Kidney epithelial cell (primary cell): ENCODE results near the gene AGMO. TPM values are rescaled to one million over a fixed set of nuclear protein-coding genes. Genes with fewer than 3 reads are reported as not detected.

Source experiments
- DNase-seq: peaks from one replicate; pipeline ENCODE4 v3.0.0-alpha.2; 2010; ENCODE audit warnings: low read depth
- H3K27me3 ChIP-seq: 2 replicates; pipeline ENCODE4 v1.6.0; 2011; ENCODE audit warnings: low read length; ENCODE audit not compliant: control insufficient read depth, insufficient read depth
- H3K36me3 ChIP-seq: 2 replicates; pipeline ENCODE4 v1.5.1; 2011; ENCODE audit warnings: low read length; ENCODE audit not compliant: control insufficient read depth, insufficient read depth
- H3K4me3 ChIP-seq: 2 replicates; pipeline ENCODE4 v1.5.1; 2011; ENCODE audit warnings: low read depth, mild to moderate bottlenecking, control low read depth, low read length
- total RNA-seq: library from RNA; depleted of rRNA; stranded (reverse); fragments of >200 nt; gene quantifications from 2 replicates; pipeline ENCODE4 v1.2.3, GENCODE V29; 2015
- TF ChIP-seq, protein P1 (sequence below): IDR thresholded peaks from 2 replicates; pipeline ENCODE4 v1.5.1; 2011; ENCODE audit warnings: mild to moderate bottlenecking, moderate library complexity, low read length, control low read depth, inconsistent platforms; ENCODE audit not compliant: insufficient read depth, poor library complexity, severe bottlenecking

Gene AGMO
- total RNA-seq, 1 donor from 2014 or later: 0.04 TPM

GRCh38 chr7:15489383-15489782 lies 72.4 kb downstream of the AGMO start:
- TF ChIP-seq, protein P1, sequence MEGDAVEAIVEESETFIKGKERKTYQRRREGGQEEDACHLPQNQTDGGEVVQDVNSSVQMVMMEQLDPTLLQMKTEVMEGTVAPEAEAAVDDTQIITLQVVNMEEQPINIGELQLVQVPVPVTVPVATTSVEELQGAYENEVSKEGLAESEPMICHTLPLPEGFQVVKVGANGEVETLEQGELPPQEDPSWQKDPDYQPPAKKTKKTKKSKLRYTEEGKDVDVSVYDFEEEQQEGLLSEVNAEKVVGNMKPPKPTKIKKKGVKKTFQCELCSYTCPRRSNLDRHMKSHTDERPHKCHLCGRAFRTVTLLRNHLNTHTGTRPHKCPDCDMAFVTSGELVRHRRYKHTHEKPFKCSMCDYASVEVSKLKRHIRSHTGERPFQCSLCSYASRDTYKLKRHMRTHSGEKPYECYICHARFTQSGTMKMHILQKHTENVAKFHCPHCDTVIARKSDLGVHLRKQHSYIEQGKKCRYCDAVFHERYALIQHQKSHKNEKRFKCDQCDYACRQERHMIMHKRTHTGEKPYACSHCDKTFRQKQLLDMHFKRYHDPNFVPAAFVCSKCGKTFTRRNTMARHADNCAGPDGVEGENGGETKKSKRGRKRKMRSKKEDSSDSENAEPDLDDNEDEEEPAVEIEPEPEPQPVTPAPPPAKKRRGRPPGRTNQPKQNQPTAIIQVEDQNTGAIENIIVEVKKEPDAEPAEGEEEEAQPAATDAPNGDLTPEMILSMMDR: no peak
- Histone ChIP-seq H3K27me3 (no peaks in the 10 kb centered on the region), H3K36me3 (no peaks in the 10 kb centered on the region), H3K4me3 (no peak overlapping the region)
- DNase-seq: no peak

- no peak overlapping the region for H3K4me3 ChIP-seq
- TF ChIP-seq, protein P1: no peak
- H3K36me3 ChIP-seq: no peaks in the 10 kb centered on the region
- no peak for DNase-seq
- no peaks in the 10 kb centered on the region for H3K27me3 ChIP-seq
Measured at GRCh38 chr7:15488401-15488800, 73.4 kb downstream of the AGMO start.

- no peak overlapping the region for H3K4me3 ChIP-seq
- TF ChIP-seq, protein P1: no peak
Measured at GRCh38 chr7:15487896-15488295, 73.9 kb downstream of the AGMO start.

GRCh38 chr7:15485998-15486397 lies 75.8 kb downstream of the AGMO start:
- no peak for DNase-seq
- Histone ChIP-seq H3K27me3 (no peaks in the 10 kb centered on the region), H3K4me3 (no peak overlapping the region), H3K36me3 (no peaks in the 10 kb centered on the region)
- TF ChIP-seq, protein P1: no peak

More at GRCh38 chr7:15487896-15488295, 73.9 kb downstream of the AGMO start:
- no peak for DNase-seq
- Histone ChIP-seq H3K27me3 (no peaks in the 10 kb centered on the region), H3K36me3 (no peaks in the 10 kb centered on the region)

- Histone ChIP-seq H3K36me3 (no peaks in the 10 kb centered on the region), H3K4me3 (no peak overlapping the region), H3K27me3 (no peaks in the 10 kb centered on the region)
- TF ChIP-seq, protein P1: no peak
- DNase-seq: no peak
Measured at GRCh38 chr7:15485431-15485830, 76.4 kb downstream of the AGMO start.

GRCh38 chr7:15481132-15481531 lies 80.7 kb downstream of the AGMO start:
- Histone ChIP-seq H3K27me3 (no peaks in the 10 kb centered on the region), H3K4me3 (no peak overlapping the region), H3K36me3 (no peaks in the 10 kb centered on the region)
- DNase-seq: no peak
- TF ChIP-seq, protein P1: no peak
